MCF 10A (cell line): ENCODE results near the gene C6orf52. TPM values are rescaled to one million over a fixed set of nuclear protein-coding genes. Genes with fewer than 3 reads are reported as not detected.

Source experiments
- BruUV-seq: library from RNA; stranded (reverse); fragments of 400-500 nt; replicated peaks from 2 replicates; lab custom pipeline; 2021; lab: Mats Ljungman, UMichigan
- CTCF ChIA-PET: fragments of 300-600 bp; sonication (Branson Sonifier 250); formaldehyde crosslinking; extraction: SDS; loops from one replicate; lab custom pipeline; 2021; ENCODE audit warnings: antibody characterized with exemption, inconsistent platforms; lab: Yijun Ruan, JAX
- POLR2A ChIA-PET: fragments of 300-600, 350-650 bp; sonication (Branson Sonifier 250); formaldehyde crosslinking; extraction: SDS; loops from one replicate; lab custom pipeline; 2020; ENCODE audit warnings: antibody characterized with exemption, inconsistent platforms; lab: Yijun Ruan, JAX
- DNase-seq: peaks from one replicate; pipeline ENCODE4 v3.0.0-alpha.2; 2018; ENCODE audit not compliant: unreplicated experiment
- H3K27ac Mint-ChIP-seq: one replicate; pipeline ENCODE4 v1.8.0; 2022; ENCODE audit warnings: mild to moderate bottlenecking, low read depth, mixed read lengths; ENCODE audit not compliant: unreplicated experiment
- H3K27me3 Mint-ChIP-seq: one replicate; pipeline ENCODE4 v1.8.0; 2022; ENCODE audit warnings: mixed read lengths; ENCODE audit not compliant: insufficient read depth, unreplicated experiment
- H3K36me3 Mint-ChIP-seq: one replicate; pipeline ENCODE4 v1.8.0; 2022; ENCODE audit warnings: mild to moderate bottlenecking, moderate library complexity, mixed read lengths; ENCODE audit not compliant: insufficient read depth, unreplicated experiment
- H3K4me1 Mint-ChIP-seq: one replicate; pipeline ENCODE4 v1.8.0; 2022; ENCODE audit warnings: mixed read lengths; ENCODE audit not compliant: insufficient read depth, unreplicated experiment
- H3K4me3 Mint-ChIP-seq: one replicate; pipeline ENCODE4 v1.8.0; 2022; ENCODE audit warnings: mild to moderate bottlenecking, moderate library complexity, mixed read lengths; ENCODE audit not compliant: unreplicated experiment
- H3K9me3 Mint-ChIP-seq: one replicate; pipeline ENCODE4 v1.8.0; 2022; ENCODE audit warnings: mixed read lengths; ENCODE audit not compliant: unreplicated experiment
- intact Hi-C: fragments of 100-400 bp; cut with micrococcal nuclease; formaldehyde crosslinking; loops from 2 replicates; pipeline ENCODE4 v1.14.1; 2022
- total RNA-seq: library from RNA; stranded (reverse); gene quantifications from 2 replicates; pipeline ENCODE4 v1.2.3, GENCODE V29; 2022
- TF ChIP-seq, protein P1 (sequence below): fragments of 200-600 bp; IDR thresholded peaks from one replicate; pipeline ENCODE4 v1.8.0; 2022; ENCODE audit warnings: antibody characterized with exemption, mild to moderate bottlenecking; ENCODE audit not compliant: unreplicated experiment

C6orf52 gene
- total RNA-seq, 1 experiment from 2014 or later: 5.0 TPM

DNA sequence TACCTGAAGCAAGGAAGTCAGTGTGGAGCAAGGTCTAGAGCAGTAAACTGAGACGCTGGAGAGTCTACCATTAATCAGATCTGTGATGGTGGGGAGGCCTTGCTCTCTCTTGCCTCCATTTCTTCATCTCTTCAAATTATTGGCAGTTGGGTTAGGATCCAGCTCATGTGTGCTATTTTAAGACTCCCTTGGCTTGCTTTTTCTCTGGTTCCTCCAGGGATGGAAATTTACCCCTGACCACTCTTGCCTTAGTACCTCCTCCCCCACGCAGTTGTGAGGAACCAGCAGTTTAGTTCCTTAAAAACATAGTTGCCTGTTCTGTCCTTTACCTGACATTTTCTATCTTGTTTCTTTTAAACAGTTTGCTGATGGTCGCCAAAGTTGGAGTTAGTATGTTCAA lies 35.8 kb upstream of the C6orf52 start:
- TF ChIP-seq, protein P1, sequence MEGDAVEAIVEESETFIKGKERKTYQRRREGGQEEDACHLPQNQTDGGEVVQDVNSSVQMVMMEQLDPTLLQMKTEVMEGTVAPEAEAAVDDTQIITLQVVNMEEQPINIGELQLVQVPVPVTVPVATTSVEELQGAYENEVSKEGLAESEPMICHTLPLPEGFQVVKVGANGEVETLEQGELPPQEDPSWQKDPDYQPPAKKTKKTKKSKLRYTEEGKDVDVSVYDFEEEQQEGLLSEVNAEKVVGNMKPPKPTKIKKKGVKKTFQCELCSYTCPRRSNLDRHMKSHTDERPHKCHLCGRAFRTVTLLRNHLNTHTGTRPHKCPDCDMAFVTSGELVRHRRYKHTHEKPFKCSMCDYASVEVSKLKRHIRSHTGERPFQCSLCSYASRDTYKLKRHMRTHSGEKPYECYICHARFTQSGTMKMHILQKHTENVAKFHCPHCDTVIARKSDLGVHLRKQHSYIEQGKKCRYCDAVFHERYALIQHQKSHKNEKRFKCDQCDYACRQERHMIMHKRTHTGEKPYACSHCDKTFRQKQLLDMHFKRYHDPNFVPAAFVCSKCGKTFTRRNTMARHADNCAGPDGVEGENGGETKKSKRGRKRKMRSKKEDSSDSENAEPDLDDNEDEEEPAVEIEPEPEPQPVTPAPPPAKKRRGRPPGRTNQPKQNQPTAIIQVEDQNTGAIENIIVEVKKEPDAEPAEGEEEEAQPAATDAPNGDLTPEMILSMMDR: no peak
- no TSS peak for BruUV-seq
- Mint-ChIP-seq H3K4me3 (no peak overlapping the region), H3K9me3 (no peaks in the 10 kb centered on the region), H3K27me3 (no peaks in the 10 kb centered on the region), H3K27ac (peak overlapping the region; percentile 77), H3K4me1 (peaks cover 17% of the 10 kb centered on the region), H3K36me3 (peaks cover 70% of the 10 kb centered on the region)
- intact Hi-C loops: no loop called here
- CTCF ChIA-PET: interaction anchor here (0.6 to 1.3 kb wide), 2 partner anchors 220 to 381 kb away, joined by 3 to 4 read pairs; partner anchors contain the start of gene ERVFRD-1
- DNase-seq: no peak
- POLR2A ChIA-PET: interaction anchor here (0.8 kb wide), 1 partner anchor 17 kb away, joined by 4 read pairs; no protein-coding TSS in a partner anchor

DNA sequence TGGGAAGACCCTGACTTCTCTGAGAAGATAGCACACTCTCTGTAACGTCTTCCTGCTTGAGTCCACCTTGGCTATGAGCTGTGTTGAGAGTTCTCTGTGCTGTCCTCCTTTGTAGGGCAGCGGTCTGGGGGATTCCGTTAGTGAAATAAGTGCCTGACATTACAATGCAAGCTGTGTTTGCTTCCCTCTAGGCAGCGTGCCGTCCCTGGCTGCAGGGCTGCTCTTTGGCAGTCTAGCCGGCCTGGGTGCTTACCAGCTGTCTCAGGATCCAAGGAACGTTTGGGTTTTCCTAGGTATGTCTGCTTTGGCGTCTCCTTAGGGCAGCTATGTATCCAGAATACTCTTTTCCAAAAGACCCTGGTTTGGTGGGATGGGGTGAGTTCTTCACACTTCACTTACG lies 31.3 kb upstream of the C6orf52 start:
- H3K4me1 Mint-ChIP-seq: peaks cover 30% of the 10 kb centered on the region
- H3K27ac Mint-ChIP-seq: peak overlapping the region; percentile 89
- TF ChIP-seq, protein P1: no peak
- CTCF ChIA-PET: no interaction called here
- no peak for DNase-seq
- peak overlapping the region; percentile 24 for H3K4me3 Mint-ChIP-seq
- peaks cover 39% of the 10 kb centered on the region for H3K36me3 Mint-ChIP-seq
- intact Hi-C loops: no loop called here
- H3K27me3 Mint-ChIP-seq: no peaks in the 10 kb centered on the region
- H3K9me3 Mint-ChIP-seq: no peaks in the 10 kb centered on the region
- POLR2A ChIA-PET: interaction anchor here (6.3 kb wide), 1 partner anchor 20 kb away, joined by 185 read pairs; the partner anchor contains the start of gene TMEM14B
- BruUV-seq: no TSS peak

DNA sequence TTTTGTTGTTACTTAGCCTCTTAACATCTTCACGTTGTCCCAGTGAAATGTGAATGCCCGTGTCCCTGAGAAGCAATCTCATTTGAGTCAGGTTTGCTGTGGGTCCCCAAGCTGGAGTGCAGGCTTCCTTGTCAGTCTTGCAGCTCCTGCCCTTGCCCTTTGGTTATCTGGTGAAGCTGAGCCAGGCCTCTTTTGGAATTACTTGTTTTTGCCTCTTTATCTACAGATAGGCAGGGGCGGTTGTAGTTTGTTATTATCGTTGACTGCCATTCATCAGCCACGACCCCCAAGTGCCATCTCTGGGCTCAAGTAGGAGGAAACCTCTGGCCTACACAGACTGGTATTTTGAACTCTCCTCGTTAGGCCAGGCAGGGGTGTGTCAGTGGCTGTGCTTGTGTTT lies 30.6 kb upstream of the C6orf52 start:
- H3K4me3 Mint-ChIP-seq: peak overlapping the region; percentile 96
- BruUV-seq: no TSS peak

DNA sequence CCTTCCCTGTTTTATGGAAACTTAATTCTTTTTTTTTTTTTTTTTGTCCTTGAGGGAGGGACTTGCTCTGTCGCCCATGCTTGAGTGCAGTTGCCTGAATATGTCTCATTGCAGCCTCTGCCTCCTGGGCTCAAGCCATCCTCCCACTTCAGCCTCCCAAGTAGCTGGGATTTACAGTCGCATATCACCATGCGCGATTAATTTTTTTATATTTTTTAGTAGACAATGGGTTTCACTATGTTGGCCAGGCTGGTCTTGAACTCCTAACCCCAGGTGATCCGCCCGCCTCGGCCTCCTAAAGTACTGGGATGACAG lies 29.1 kb upstream of the C6orf52 start:
- ChIA-PET CTCF (interaction anchor here (0.9 to 3.9 kb wide), 7 partner anchors 9 to 213 kb away, joined by 3 to 16 read pairs (median 4); partner anchors contain the start of genes C6orf52 and PAK1IP1), POLR2A (interaction anchor here (0.7 to 7.6 kb wide), 7 partner anchors 11 to 618 kb away, joined by 3 to 185 read pairs (median 13); partner anchors contain the start of genes C6orf52, PAK1IP1 and TMEM14B)
- peaks cover 30% of the 10 kb centered on the region for H3K4me1 Mint-ChIP-seq
- no peaks in the 10 kb centered on the region for H3K9me3 Mint-ChIP-seq
- H3K27ac Mint-ChIP-seq: peak overlapping the region; percentile 97
- TF ChIP-seq, protein P1: no peak
- H3K36me3 Mint-ChIP-seq: peaks cover 17% of the 10 kb centered on the region
- DNase-seq: no peak
- no TSS peak for BruUV-seq
- intact Hi-C loops: loop anchor here (1.0 to 5.0 kb wide), 3 partner anchors 24 to 79 kb away; partner anchors contain the start of gene TMEM14B
- no peaks in the 10 kb centered on the region for H3K27me3 Mint-ChIP-seq
- H3K4me3 Mint-ChIP-seq: peak overlapping the region; percentile 96

More for the DNA sequence above, 30.6 kb upstream of the C6orf52 start:
- ChIA-PET CTCF (interaction anchor here (0.9 to 1.5 kb wide), 2 partner anchors 246 to 313 kb away, joined by 3 to 4 read pairs; no protein-coding TSS in a partner anchor), POLR2A (interaction anchor here (1.4 to 7.6 kb wide), 4 partner anchors 10 to 35 kb away, joined by 8 to 185 read pairs (median 46); partner anchors contain the start of genes C6orf52, PAK1IP1 and TMEM14B)
- intact Hi-C loops: no loop called here
- peak overlapping the region; percentile 89 for H3K27ac Mint-ChIP-seq
- H3K27me3 Mint-ChIP-seq: no peaks in the 10 kb centered on the region
- TF ChIP-seq, protein P1: no peak
- peaks cover 30% of the 10 kb centered on the region for H3K4me1 Mint-ChIP-seq
- H3K36me3 Mint-ChIP-seq: peaks cover 32% of the 10 kb centered on the region
- DNase-seq: no peak
- no peaks in the 10 kb centered on the region for H3K9me3 Mint-ChIP-seq
